Stimulated activated CD4-positive, alpha-beta T cell treated with anti-CD3 and anti-CD28 coated beads, Interleukin-4, amount 100 ng/mL, for 1 hour (primary cell): ENCODE data around the gene PRAME.
"Not testable (repeated sequence)": the region's sequence is repeated elsewhere in the genome, so short reads cannot be mapped to it uniquely, and the experiment has no call there.

Experiments used
- DNase-seq: peaks from one replicate; pipeline ENCODE4 v3.0.0-alpha.2; 2020

PRAME gene

DNA sequence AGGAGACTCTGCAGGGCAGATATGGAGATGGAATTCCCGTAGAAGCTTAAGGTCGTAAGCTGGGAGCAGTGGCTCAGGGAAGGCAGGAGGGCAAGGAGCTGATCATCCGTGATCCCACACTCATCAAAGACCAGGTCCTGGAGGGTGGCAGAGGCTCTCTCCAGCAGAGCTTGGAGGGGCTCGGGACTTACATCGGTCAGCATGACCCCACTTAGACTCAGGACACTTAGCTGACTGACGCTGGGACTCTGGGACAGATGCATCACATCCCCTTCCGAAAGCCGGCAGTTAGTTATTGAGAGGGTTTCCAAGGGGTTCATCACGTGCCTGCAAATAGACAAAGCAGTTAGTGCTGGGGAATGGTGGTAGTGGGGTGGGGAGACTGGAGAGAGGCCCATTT lies 10.7 kb downstream of the PRAME start:
- no peak for DNase-seq

DNA sequence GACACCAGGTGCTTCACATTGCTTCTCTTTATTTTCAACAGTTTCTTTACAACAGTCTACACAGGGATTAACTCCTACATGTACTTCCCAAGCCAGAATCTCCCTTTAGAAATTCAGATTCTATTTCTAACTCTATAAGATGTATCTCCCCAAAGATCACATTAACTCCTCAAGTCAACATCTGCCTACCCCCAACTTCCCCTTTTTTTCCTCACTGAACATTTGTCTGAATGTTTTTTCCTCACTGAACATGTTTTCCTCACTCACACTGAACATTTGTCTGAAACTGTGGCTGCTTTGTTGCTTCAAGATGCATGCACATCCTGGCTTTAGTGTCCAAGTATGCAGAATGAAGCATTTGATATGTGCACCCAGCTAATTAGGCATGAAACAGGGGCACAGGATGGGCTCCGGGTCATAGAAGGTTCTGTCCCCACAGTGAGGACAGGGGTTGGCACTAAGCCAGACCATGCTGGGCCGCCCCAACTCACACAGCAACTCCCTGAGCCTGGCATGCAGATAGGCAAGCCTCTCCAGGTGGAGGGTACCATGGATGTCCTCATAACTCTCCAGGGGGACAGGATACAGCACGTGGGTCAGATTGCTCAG lies 11.3 kb downstream of the PRAME start:
- no peak for DNase-seq

DNA sequence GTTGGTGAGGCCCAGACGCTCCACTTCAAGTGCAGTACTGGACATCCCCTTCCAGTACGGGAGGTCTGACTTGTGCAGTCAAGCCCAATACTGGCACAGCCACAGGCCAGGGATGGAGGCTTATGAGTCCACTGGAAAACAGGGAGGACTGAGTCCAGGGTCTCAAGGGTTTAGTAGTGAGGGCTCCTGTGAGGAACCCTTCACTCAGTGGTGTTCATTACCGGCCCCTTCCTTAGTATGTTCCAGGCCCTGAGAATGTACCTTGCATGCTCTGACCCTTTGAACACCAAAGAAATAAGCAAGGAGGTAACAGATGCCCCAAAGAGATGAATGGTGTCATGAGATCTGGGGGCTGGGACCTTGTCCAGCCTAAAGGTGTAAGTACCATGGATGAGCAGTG lies 11.8 kb downstream of the PRAME start:
- no peak for DNase-seq

DNA sequence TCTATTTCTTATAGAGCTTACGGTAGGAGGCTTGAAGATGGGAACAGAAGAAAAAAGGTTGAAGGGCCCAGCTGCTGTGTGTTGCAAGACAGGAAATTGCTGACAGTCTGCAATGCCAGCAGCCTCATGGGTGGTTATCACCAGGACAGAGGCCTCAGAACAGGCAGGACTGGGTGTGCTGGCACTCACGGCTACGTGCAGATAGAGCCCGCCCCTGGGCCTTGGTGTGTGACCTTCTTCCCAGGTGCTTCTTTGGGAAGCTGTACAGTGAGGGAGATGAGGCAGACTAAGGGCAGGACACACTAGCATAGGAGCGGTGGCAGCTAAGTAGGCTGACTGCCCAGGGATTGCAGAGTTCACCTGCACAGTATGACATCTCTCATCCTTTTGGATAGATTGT lies 12.6 kb downstream of the PRAME start:
- DNase-seq, result no peak

DNA sequence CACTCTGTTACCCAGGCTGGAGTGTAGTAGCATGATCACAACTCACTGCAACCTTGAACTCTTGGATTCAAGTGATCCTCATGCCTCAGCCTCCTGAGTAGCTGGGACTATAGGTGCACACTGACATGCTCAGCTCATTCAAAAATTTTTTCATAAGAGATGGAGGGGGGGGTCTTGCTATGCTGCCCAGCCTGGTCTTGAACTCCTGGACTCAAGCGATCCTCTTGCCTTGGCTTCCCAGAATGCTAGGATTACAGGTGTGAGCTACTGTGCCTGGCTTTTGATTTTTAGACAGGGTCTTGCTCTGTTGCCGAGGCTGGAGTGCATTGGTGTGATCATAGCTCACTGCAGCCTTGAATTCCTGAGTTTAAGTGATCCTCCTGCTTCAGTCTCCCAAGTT lies 14.0 kb downstream of the PRAME start:
- no peak for DNase-seq

DNA sequence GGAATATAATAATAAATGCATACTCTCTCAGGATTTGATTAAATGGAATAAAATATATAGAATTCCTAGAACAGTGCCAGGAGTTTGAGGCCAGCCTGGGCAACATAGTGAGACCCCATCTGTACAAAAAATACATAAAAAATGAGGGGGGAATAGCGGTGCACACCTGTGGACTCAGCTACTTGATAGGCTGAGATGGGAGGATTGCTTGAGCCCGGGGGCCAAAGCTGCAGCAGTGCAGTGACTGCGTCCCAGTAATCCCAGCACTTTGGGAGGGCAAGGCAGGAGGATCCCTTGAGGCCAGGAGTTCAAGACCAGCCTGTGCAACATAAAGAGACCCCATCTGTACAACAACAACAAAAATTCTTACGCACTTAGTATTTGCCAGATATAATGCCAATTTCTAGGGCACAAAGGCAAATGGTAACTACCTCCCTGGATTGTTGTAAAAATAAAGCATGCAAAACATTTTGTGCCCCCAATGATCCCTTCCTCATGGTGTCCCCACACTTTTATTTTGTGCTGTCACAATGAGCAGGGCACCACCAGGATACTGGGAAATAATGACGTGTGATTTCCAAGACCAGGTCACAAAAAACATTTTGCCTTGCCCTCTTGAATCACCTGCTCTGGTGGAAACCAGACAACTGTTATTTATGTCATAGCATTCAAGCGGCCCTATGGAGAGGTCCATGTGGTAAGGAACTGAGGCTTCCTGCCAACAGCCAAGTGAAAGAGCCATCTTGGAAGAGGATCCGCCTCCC lies 20.7 kb downstream of the PRAME start:
- DNase-seq, result no peak

DNA sequence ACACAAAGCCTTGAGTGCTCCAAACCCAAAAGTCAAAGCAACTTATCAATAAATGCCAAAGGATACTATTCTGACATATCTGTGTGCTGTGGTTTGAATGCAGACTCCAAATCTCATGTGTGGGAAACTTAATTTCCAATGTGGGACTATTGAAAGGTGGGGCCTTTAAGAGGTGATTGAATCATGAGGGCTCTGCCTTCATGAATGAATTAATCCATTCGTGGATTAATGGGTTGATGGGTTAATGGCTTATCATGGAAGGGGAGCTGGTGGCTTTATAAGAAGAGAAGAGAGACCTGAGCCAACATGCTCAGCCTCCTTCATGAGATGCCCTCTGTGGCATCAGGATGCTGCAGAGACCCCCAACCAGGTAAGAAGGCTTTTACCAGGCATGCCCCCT lies 22.1 kb downstream of the PRAME start:
- no peak for DNase-seq

DNA sequence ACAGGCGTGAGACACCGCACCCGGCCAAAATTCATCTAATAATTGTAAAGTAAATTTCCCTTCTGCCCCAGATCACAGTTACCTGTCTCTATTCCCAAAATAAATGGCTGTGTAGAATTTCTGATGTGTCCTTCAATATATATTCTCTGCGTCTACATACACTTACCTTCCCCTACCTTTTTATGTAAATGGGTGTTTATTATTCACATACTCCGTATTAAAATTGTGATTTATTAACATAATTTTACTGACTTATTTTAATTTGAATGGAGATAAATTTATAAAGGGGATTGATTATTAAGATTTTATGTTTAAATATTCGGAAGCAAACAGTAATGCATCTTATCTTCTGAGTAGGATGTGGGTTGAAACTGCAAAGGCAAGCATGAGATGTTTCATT lies 22.6 kb downstream of the PRAME start:
- DNase-seq, result no peak

DNA sequence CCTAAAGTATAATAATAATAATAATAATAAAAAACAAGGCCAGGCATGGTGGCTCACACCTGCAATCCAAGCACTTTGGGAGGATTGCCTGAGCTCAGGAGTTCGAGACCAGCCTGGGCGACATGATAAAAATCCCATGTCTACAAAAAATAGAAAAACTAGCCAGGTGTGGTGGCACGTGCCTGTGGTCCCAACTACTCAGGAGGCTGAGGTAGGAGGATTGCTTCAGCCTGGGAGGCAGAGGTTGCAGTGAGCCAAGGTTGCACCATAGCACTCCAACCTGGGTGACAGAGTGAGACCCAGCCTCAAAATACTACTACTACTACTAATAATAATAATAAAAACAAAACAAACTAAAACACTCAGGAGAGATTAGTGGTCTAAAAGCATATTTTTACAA lies 23.4 kb downstream of the PRAME start:
- no peak for DNase-seq

DNA sequence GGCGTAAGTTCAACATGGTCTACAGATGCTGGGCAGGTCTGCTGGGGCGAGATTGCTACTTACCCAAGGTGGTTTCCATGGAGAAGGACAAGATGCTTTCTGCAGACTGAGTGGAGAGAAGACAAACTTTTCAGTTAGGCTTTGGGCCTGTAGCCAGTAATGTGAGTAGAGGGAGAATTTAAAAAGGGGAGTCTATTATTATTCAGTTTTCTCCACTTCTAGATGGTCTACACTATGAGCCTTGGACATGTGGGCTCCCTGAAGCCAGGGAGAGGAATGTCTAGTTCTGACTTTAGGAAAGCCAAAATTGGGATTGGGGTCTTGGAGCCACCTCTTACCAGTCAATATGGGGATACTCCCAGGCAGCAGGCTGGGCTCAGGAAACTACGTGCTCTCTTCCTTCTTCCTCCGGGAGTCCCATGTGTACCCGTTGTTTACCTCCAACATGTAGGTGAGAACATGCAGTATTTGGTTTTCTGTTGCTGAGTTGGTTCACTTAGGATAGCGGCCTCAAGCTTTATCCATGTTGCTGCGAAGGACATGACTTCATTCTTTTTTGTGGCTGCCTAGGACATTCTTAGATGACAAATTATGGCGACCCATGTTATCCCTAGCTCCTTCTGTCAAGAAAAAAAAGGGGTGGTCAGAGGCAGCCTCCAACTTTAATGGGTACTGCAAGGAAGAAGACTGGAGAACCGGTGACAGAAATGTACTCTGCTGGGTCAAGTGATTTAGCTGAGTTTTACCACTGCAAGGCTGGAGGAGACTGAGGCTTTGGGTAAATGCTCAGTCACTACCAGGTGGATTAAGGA lies 24.3 kb downstream of the PRAME start:
- no peak for DNase-seq

DNA sequence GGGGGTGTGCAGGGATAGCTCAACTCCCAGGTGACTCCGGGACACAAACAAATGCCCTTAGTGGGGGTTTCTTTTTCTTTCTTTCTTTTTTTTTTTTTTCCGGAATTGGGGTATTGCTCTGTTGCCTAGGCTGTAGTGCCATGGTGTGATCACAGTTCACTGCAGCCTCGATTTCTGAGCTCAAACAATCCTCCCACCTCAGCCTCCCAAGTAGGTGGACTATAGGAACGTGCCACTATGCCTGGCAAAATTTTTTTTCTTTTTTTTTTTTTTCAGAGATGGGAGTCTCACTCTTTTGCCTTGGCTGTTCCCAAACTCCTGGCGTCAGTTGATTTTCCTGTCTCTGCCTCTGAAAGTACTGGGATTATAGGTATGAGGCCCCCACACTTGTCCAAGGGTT lies 25.2 kb downstream of the PRAME start:
- DNase-seq, result no peak

DNA sequence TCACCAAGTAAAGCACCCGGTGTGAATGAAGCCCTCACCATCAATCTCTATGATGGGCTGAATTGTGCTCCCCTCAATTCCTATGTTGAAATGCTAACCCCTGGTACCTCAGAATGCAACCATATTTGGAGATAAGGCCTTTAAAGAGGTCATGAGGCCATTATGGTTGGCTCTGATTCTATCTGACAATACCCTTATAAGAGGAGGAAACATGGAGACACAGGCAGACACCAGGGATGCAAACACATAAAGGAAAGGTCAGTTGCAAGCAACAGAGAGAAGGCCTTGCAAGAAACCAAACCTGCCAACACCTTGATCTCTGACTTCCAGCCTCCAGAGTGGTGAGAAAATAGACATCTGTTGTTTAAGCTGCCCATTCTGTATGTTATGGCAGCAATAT lies 25.6 kb downstream of the PRAME start:
- no peak for DNase-seq

DNA sequence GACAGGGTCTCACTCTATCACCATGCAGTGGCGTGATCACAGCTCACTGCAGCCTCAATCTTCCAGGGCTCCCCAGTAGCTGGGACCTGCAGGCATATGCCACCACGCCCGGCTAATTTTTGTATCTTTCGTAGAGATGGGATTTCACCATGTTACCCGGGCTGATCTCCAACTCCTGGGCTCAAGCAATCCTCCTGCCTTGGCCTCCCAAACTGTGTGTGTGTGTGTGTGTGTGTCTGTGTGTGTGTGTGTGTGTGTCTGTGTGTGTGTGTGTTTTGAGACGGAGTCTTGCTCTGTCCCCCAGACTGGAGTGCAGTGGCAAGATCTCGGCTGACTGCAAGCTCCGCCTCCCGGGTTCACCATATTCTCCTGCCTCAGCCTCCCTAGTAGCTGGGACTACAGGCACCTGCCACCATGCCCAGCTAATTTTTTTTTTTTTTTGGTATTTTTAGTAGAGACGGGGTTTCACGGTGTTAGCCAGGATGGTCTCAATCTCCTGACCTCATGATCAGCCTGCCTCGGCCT lies 26.5 kb downstream of the PRAME start:
- not testable (repeated sequence) for DNase-seq

DNA sequence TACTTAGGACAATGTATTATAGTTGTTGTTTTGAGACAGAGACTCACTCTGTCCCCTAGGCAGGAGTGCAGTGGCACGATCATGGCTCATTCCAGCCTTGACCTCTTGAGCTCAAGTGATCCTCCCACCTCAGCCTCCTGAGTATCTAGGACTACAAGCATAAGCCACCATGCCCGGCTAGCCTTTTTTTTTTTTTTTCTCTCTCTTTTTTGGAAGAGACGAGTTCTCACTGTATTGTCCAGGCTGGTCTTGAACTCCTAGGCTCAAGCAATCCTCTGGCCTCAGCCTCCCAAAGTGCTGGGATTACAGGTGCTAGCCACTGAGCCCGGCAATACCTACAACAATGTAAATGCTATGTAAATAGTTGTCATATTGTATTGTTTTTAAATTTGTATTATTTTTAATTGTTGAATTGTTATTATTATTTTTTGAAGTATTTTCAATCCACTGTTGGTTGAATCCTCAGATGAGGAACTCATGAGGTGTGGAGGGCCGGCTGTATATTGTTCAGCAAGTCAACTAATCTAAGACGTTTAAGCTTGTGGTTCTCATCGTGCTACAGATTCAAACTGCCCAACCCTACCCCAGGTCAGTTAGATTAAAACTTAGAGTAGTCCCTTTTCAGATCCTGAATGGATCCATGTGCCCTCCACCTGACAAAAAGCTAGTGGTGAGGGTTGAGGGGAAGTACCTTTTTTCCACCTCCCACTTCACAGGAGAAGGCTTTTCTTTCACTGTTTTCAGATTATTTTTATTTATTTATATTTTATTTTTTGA lies 27.1 kb downstream of the PRAME start:
- DNase-seq, result no peak

DNA sequence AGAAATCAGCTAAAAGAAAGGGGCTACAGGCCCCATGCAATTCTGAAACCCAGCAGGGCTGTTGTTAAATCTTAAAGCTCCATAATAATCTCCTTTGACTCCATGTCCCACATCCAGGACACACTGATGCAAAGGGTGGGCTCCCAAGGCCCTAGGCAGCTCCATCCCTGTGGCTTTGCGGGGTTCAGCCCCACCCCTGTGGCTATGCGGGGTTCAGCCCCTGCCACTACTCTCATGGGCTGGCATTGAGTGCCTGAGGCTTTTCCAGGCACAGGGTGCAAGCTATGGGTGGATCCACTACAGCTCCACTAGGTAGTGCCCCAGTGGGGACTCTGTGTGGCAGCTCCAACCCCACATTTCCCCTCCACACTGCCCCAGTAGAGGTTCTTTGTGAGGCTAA lies 30.3 kb downstream of the PRAME start:
- DNase-seq, result no peak

DNA sequence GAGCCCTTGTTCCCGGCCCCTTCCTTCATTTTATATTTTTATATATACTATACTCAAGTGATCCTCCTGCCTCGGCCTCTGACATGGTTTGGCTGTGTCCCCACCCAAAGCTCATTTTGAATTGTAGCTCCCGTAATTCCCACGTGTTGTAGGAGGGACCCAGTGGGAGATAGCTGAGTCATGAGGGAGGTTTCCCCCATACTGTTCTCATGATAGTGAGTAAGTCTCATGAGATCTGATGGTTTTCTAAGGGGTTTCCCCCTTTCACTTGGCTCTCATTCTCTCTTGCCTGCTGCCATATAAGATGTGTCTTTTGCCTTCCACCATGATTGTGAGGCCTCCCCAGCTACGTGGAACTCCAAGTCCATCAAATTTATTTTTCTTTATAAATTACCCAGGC lies 31.8 kb downstream of the PRAME start:
- no peak for DNase-seq

DNA sequence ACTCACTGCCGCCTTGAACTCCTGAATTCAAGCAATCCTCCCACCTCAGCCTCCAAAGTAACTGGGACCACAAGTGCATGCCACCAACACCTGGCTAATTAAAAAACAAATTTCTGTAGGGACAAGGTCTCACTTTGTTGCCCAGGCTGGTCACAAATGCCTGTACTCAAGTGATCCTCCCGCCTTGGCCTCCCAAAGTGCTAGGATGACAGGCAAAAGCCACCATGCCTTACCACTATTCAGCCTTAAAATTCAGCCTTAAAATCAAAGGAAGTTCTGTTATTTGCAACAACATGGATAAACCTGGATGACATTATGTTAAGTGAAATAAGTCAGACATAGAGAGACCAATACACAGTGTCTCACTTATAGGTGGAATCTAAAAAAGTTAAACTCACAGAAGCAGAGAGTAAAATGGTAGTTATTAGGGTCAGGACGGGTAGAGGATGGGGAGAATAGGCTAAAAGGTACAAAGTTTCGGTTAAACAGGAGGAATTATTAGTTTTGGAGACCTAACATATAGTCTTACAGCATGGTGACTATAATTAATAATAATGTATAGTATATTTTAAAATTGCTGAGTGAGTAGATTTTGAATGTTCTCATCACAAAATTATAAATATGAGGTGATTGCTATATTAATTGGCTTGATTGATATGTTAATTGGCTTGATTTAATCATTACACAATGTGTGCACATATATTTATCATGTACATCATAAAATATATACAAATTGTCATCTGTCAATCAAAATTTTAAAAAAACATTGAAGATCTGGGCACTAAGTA lies 32.7 kb downstream of the PRAME start:
- DNase-seq, result no peak

DNA sequence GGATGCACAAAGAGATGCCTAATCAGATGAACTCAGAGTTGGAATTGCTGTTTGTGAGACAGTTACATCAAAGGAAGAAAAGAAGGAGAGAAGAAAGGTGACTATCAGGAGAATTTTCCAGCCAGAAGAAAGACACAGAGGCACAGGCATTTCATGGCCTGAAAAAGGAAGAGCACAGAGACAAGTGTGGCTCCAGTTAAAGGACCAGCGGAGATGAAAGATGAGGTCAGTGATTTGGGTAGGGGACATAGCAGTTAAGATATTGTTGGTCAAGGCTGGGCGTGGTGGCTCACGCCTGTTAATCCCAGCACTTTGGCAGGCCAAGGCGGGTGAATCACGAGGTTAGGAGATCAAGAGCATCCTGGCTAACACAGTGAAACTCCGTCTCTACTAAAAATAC lies 35.6 kb downstream of the PRAME start:
- DNase-seq, result no peak

DNA sequence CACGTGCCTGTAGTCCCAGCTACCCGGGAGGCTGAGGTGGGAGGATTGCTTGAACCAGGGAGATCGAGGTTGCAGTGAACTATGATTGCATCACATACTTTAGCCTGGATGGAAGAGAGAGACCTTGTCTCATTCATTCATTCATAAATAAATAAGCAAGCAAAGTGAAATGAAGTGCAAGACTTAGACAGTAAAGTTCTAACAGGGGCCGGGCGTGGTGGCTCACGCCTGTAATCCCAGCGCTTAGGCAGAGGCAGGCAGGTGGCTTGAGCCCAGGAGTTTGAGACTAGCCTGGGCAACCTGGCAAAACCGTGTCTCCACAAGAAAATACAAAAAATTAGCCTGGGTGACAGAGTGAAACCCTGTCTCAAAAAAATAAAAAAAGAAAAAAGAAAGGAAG lies 37.4 kb downstream of the PRAME start:
- DNase-seq, result no peak

DNA sequence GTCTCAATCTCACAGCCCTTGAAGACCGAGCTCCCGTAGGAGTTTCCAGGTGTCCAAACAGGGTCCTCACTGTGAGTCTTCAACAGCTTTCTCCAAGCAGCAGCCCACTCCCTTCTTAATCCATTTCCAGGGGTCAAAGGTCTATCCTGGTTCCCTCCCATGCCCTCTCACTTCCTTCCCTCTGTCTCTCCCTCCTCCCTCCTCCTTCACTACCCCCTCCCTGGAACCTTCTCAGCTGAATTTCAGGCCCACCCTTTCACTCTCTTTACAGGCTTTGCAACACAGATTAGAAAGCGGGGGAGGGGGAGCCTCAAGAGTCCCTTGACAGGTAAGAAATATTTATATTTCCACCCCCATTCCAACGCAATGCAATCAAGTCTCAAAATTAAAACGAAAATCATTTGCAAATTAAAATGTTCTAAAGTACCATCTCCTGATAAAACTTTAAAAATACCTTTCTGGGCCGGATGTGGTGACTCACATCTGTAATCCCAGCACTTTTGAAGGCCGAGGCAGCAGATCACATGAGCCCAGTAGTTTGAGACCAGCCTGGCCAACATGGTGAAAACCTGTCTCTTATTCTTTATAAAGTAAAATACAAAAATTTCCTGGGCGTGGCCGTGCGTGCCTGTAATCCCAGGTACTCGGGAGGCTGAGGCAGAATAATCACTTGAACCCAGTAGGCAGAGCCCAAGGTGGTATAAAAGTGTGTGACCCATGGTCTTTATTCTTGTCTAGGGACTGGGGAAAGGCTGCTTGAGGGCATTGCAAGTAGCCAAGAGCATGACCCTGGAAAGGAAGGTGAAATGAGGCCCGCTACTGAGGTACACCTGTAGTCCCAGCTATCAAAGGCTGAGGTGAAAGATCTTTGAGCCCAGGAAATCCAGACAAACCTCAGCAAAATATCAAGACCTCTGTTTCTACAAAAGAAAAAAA lies 38.1 kb downstream of the PRAME start:
- DNase-seq, result no peak

DNA sequence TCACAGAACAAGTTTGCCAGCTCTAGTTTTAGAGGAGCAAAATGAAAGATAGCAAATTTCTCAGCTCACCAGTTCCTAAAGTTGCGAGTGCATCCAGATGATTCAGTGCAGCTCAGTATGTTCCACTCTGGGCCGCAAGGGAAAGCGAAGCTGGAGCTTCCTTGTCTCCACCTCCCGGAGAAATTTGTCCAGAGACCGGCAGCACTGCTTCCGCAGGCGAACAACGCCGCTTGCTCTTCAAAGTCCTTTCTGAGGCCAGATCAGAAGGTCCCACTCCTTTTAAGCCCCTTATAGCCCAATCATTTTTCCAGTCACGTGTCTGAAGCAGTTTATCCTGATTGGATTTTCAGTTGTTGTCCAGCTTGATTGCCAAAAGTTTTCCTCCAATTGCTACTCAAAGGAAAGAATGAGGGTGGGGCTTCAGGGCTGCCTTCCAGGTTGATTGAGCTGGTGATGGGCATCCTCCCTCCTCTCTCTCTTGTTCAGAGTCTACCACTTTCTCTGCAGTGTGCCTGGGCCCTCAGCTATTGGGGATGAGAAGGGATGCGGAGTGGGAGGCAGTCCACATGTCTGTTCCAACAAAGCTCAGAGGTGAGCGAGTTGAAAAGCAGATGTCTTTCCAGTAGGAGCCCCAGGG lies 38.9 kb downstream of the PRAME start, which contains the start of gene ZNF280A:
Gene ZNF280A, minus strand, starts transcription at position 251 of the 637 bp plus-strand sequence. CDS start 4,640 bp downstream, outside the sequence.
- no peak for DNase-seq
